Right lobe of liver (tissue), 6 donors: Measurements from ENCODE around the gene NCBP1. TPM values are rescaled to one million over a fixed set of nuclear protein-coding genes. Genes with fewer than 3 reads are reported as not detected.

Source experiments
- ATAC-seq, 4 donors: fragments of 200-7000 bp; cut with Tn5 transposase; one replicate each; pipeline ENCODE4 v1.9.1; 2020; ENCODE audit warnings: mild to moderate bottlenecking in 4 of 4, moderate library complexity in 4 of 4
- DNase-seq, 3 donors: peaks; one replicate each; pipeline ENCODE4 v3.0.0-alpha.2; 2020
- H3K27ac ChIP-seq, 3 donors: fragments of 200-600 bp; one replicate each; pipeline ENCODE4 v1.8.0; 2022
- H3K27me3 ChIP-seq, 2 donors: fragments of 200-600 bp; one replicate each; pipeline ENCODE4 v1.8.0; 2022
- H3K36me3 ChIP-seq, 4 donors: fragments of 200-600 bp; sonication (generic) in 1 of 4; one replicate each; pipeline versions ENCODE4 v1.5.1 to v1.8.0; 2017 to 2022; ENCODE audit warnings: control low read depth in 1 of 4
- H3K4me1 ChIP-seq, 4 donors: fragments of 200-600 bp; sonication (generic) in 1 of 4; one replicate each; pipeline versions ENCODE4 v1.5.1 to v1.8.0; 2017 to 2022; ENCODE audit warnings: control low read depth in 1 of 4
- H3K4me3 ChIP-seq, 3 donors: fragments of 200-600 bp; one replicate each; pipeline ENCODE4 v1.8.0; 2022
- H3K9me3 ChIP-seq, 4 donors: fragments of 200-600 bp; sonication (generic) in 1 of 4; one replicate each; pipeline versions ENCODE4 v1.5.1 to v1.8.0; 2017 to 2022; ENCODE audit warnings: control low read depth in 1 of 4
- POLR2A ChIP-seq: fragments of 450-650 bp; IDR thresholded peaks from one replicate; pipeline ENCODE4 v1.6.1; 2017; ENCODE audit warnings: antibody characterized with exemption, mild to moderate bottlenecking
- WGBS: methylation state at CpG from one replicate; pipeline ENCODE4 v1.1.6; 2018; ENCODE audit warnings: low coverage, low lambda C conversion rate; ENCODE audit not compliant: insufficient coverage; ENCODE audit errors: missing lambda C conversion rate; 5-methylcytosine and 5-hydroxymethylcytosine counted together
- intact Hi-C, 2 donors: fragments of 100-400 bp; cut with DNase I; formaldehyde crosslinking; loops; one replicate each; pipeline versions ENCODE4 v1.11.2 to v1.14.1; 2022
- total RNA-seq, 6 experiments: library from RNA; depleted of rRNA in 2 of 6; stranded (reverse); fragments of >200 nt in 2 of 6; fragmentation: NEBNext Ultra II Directional in 3 of 6; extraction: Animal tissue kit (Norgen Biotek cat#: 25700) in 3 of 6; gene quantifications; one replicate each; pipeline versions ENCODE4 v1.1.0 to v1.2.4, GENCODE V29; 2016 to 2023
- TF ChIP-seq, protein P1 (sequence below), 4 donors: fragments of 200-600 bp in 3 of 4; fragments of 450-650 bp in 1 of 4; IDR thresholded peaks; one replicate each; pipeline versions ENCODE4 v1.5.1 to v1.8.0; 2016 to 2022; ENCODE audit warnings: antibody characterized with exemption in 4 of 4, mild to moderate bottlenecking in 2 of 4
- donor health status: DM: no; HTN: yes; CAD: no.
- donor health status: DM: no; HTN: no; CAD: no.
- donor health status: DM: no; HTN: no; CAD: no.
- donor health status: DM: no; HTN: yes; CAD: no.
- donor health status: DM: no; HTN: yes; CAD: no.

NCBP1 gene
- total RNA-seq, 6 experiments from 2014 or later, result 10.9 to 15.3 (median 12.5) TPM

- WGBS, result 66% methylated on average over 2 of the region's 2 CpGs
- intact Hi-C loops, result loop anchor here in 1 of 2 donors (5.0 kb wide), 1 partner anchor 196 kb away; no protein-coding TSS in a partner anchor
- no peaks in the 10 kb centered on the region for H3K36me3 ChIP-seq
Observed at GRCh38 chr9:97706246-97706645, 72.6 kb downstream of the NCBP1 start.

GRCh38 chr9:97710356-97711222, 77.0 kb downstream of the NCBP1 start:
- WGBS, result 22% methylated on average over 9 of the region's 9 CpGs
- H3K36me3 ChIP-seq, result no peaks in the 10 kb centered on the region
- H3K27ac ChIP-seq, result no peak overlapping the region
- ATAC-seq (peak; percentile 96 to 99 (median 98)), DNase-seq (peak in 1 of 3 donors; percentile 55)
- H3K4me1 ChIP-seq, result no peaks in the 10 kb centered on the region
- TF ChIP-seq, protein P1, sequence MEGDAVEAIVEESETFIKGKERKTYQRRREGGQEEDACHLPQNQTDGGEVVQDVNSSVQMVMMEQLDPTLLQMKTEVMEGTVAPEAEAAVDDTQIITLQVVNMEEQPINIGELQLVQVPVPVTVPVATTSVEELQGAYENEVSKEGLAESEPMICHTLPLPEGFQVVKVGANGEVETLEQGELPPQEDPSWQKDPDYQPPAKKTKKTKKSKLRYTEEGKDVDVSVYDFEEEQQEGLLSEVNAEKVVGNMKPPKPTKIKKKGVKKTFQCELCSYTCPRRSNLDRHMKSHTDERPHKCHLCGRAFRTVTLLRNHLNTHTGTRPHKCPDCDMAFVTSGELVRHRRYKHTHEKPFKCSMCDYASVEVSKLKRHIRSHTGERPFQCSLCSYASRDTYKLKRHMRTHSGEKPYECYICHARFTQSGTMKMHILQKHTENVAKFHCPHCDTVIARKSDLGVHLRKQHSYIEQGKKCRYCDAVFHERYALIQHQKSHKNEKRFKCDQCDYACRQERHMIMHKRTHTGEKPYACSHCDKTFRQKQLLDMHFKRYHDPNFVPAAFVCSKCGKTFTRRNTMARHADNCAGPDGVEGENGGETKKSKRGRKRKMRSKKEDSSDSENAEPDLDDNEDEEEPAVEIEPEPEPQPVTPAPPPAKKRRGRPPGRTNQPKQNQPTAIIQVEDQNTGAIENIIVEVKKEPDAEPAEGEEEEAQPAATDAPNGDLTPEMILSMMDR (IDR thresholded peaks at IDR 0.05), result peak; percentile 80 to 87 (median 86)
- TF ChIP-seq POLR2A, result no peak
- no peaks in the 10 kb centered on the region for H3K27me3 ChIP-seq
- H3K9me3 ChIP-seq, result no peaks in the 10 kb centered on the region
- H3K4me3 ChIP-seq, result no peak overlapping the region
- intact Hi-C loops, result loop anchor here in 1 of 2 donors (10.0 kb wide), 1 partner anchor 184 kb away; no protein-coding TSS in a partner anchor

More at GRCh38 chr9:97706246-97706645, 72.6 kb downstream of the NCBP1 start:
- Histone ChIP-seq H3K9me3 (no peaks in the 10 kb centered on the region), H3K4me3 (no peak overlapping the region), H3K4me1 (peaks cover 0 to 13% (median 6%) of the 10 kb centered on the region in 4 donors), H3K27ac (no peak overlapping the region), H3K27me3 (no peaks in the 10 kb centered on the region)
- ATAC-seq (no peak), DNase-seq (no peak)
- TF ChIP-seq POLR2A, result no peak

GRCh38 chr9:97711223-97711626, 77.6 kb downstream of the NCBP1 start:
- no peak for ATAC-seq
- Histone ChIP-seq H3K9me3 (no peaks in the 10 kb centered on the region), H3K27ac (no peak overlapping the region), H3K4me3 (no peak overlapping the region), H3K27me3 (no peaks in the 10 kb centered on the region), H3K36me3 (no peaks in the 10 kb centered on the region), H3K4me1 (no peaks in the 10 kb centered on the region)
- TF ChIP-seq, protein P1 (IDR thresholded peaks at IDR 0.05), result no peak
- no peak for TF ChIP-seq POLR2A
- intact Hi-C loops, result loop anchor here in 1 of 2 donors (10.0 kb wide), 1 partner anchor 184 kb away; no protein-coding TSS in a partner anchor
- WGBS, result 38% methylated on average over 6 of the region's 12 CpGs
- no peak for DNase-seq

GRCh38 chr9:97714435-97714834, 80.8 kb downstream of the NCBP1 start:
- H3K36me3 ChIP-seq, result no peaks in the 10 kb centered on the region
- TF ChIP-seq, protein P1 (IDR thresholded peaks at IDR 0.05), result no peak
- TF ChIP-seq POLR2A, result no peak
- no peak overlapping the region for H3K27ac ChIP-seq
- no peak for DNase-seq
- intact Hi-C loops, result loop anchor here in 1 of 2 donors (10.0 kb wide), 1 partner anchor 180 kb away; no protein-coding TSS in a partner anchor
- 28% methylated on average over 2 of the region's 3 CpGs for WGBS
- ATAC-seq, result no peak
- H3K4me3 ChIP-seq, result no peak overlapping the region
- H3K9me3 ChIP-seq, result no peaks in the 10 kb centered on the region
- H3K27me3 ChIP-seq, result no peaks in the 10 kb centered on the region
- no peaks in the 10 kb centered on the region for H3K4me1 ChIP-seq

DNA sequence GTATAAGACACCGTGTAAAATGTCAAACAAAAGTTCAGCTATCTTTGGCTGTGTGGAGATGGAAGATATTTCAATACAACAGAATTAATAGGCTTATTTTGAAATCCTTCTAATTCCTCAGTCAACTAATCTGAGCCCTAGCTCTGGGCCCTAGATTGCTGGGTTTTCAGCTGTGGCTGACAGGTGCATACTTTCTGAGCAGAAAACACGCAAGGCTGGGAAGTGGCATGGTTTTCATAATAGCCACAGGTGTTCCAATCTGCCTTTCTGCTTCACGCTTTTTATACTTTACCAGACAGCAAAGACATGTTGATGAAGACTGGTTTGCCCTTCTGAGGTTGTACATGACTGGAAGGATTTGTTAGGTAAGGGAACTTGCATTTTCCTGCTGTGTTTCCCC, 84.2 kb downstream of the NCBP1 start:
- H3K27ac ChIP-seq, result no peak overlapping the region
- DNase-seq (no peak), ATAC-seq (no peak)
- no peaks in the 10 kb centered on the region for H3K4me1 ChIP-seq
- H3K36me3 ChIP-seq, result no peaks in the 10 kb centered on the region
- TF ChIP-seq POLR2A, result no peak
- TF ChIP-seq, protein P1 (IDR thresholded peaks at IDR 0.05), result no peak
- 66% methylated on average over 3 of the region's 3 CpGs for WGBS
- intact Hi-C loops, result loop anchor here in 1 of 2 donors (10.0 kb wide), 1 partner anchor 177 kb away; no protein-coding TSS in a partner anchor
- H3K9me3 ChIP-seq, result no peaks in the 10 kb centered on the region
- no peaks in the 10 kb centered on the region for H3K27me3 ChIP-seq
- H3K4me3 ChIP-seq, result no peak overlapping the region
